HS-27A (cell line): Measurements from ENCODE around the gene MMP27.
A peak's percentile ranks its signal among the peaks of the same experiment; 100 is the strongest.

Source experiments
- DNase-seq: peaks from one replicate; pipeline ENCODE4 v3.0.0-alpha.2; 2012; ENCODE audit warnings: low read depth, missing footprints

MMP27 gene

DNA sequence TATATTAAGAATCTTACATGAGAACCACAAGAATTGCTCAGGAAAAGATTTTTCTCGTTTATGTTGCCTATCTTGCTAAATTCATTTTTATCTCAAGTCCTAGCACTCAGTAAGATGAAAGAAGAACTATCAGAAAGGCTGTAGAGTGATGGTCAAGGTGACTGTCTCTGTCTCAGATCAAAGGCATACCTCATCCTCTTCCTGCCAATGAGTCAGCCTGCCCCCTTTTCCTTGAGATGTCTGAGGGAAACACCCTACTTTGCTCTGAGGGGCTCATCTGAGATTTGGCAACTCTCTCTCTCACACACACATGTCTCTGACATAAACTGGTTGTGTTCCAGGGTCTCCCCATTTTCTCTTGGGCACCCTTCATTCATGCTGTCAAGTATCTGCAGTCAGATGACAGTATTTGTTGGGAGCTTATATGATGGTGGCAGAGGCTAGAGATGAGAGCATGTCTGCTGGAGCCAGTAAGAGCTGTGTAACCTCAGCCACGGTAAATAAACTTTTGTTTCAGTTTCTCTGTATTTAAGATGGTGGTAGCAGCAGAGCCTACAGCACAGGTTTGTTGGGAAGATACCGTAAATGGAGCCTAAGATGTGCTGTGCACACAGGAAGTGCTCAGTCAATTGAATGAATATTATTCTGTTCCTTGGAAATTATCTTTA lies 1.6 kb downstream of the MMP27 start:
- no peak for DNase-seq

DNA sequence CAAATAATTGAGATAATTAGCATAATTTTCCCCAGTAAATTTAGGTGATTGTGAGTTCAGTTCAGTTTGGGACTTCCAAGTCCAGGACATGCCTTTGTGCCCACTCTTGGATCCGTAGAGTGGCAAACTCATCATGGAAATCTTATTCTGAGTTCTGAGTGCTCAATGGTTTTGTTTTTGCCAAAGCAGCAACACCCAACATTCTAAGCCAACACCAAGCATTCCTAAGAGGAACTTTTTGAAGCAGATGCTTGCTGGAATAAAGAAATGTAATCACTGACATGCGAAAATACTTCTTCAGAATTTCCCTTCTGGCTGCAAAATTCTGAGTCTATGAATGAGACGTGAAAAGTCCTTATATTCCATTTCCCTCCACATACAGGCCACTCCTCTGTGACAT lies 10.4 kb downstream of the MMP27 start:
- DNase-seq, result no peak

DNA sequence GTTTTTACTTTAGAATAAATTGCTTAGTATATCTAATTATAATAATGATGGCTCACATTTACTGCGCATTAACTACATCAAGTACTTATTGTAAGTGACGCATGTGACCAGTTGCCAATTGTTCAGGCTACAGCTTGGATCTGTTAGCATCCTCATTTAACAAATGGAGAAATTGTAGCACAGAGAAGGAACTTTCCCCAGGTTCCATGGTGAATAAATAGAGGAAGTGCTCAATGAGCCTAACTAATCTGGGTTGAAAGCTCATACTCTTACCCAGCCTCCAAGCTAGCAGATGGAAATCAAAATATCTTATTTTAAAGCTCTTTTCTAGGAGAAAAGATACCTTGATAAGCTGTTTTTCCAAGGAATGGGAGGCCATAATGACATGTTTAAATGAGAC lies 19.8 kb downstream of the MMP27 start:
- DNase-seq, result no peak

DNA sequence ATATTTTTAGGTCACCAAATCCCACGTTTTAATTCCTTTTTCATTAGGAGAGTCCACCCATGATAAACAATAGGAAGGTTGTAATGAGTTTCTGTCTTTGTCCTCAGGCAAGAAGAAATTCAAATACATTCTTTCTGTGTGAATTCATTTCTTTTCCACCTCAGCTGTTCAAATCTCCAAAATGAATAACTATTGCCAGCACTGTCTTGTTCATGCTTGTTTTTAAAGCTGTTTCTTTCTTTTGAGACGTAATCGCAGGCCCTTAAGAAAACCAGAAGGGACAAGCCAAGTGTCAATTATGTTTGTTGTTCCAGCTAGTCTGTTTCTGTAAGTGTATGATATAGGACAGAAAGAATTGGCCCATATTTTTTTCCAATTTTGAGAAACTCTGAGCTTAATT lies 20.2 kb downstream of the MMP27 start:
- DNase-seq, result no peak

DNA sequence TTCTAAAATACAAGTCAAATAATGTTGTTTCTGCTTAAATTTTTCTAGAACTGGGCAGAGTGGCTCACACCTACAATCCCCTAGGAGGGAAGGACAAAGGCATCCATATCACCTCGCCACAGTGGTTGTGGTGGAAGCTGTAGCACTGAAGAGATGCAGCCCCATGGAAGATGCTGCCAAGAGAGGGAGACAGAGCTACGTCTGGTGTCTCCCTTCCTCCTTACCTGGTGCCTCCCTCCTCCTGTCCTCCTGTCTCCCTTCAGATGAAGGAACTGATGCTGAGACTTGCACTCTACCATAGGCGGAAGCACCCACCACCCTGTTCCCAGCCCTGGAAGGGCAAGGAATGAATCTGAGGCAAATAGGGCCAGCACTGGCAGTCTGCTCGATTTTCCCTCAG lies 22.3 kb downstream of the MMP27 start:
- no peak for DNase-seq

DNA sequence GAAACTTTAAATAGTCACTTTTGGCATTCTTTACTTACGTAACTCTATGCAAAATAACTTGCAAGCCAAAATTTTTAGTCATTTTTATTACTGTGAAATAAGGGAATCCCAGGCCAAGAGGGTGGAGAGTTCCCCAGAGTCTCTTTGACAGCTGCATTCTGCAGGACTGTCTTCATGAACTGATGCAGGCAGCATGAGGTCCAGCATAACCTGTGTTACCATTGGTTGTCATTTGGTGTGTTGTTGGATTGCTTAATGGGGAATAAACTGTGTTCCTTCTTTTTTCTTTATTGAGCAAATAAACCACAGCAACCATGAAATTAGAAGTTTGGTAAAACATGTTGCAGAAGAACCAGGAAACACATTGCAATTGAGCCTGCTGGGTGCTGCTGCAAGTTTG lies 24.6 kb downstream of the MMP27 start:
- no peak for DNase-seq

DNA sequence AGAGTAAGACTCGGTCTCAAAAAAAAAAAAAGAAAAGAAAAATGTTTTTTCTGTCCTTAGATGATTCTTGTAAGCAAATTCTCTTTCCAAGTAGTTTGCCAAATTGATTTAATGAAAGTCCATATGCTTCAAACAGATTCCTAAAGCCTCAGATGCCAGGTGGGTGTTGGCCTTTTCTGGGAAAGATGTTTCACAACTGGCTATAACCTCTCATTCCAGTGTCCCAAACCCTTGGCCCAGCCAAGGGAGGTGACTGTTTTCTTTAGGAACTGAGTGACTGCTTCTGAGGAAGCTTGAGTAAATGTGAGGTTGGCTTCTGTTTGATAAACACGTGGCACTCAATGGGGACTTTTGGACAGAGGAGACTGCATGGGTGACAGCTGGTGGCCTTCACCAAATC lies 27.5 kb downstream of the MMP27 start:
- no peak for DNase-seq

DNA sequence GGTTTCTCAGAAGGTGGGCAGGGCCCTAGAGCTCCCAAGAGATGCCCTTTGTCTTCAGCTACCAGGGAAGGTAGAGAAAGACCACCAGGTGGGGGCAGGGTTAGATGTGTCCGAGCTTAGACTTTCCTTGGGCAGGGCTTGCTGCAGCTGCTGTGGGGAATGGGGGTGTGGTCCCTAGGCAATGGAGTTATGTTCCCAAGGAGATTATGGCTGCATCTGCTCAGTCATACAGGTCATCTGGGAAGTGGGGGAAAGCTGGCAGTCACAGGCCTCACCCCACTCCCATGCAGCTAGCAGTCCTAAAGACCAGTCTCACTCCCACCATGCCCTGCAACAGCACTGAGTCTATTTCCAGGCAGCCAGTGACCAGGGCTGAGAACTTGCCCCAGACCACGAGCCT lies 29.5 kb downstream of the MMP27 start:
- no peak for DNase-seq

DNA sequence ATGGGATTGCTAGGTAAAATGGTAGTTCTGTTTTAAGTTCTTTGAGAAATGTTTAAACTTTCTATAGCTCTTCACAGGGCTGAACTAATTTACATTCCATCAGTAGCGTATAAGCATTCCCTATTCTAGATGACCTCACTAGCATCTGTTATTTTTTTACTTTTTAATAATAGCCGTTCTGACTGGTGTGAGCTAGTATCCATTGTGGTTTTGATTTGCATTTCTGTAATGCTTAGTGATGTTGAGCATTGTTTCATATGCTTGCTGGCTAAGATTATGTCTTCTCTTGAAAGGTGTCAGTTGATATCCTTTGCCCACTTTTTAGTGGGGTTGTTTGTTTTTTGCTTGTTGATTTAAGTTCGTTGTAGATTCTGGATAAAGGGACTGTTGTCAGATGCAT lies 35.9 kb downstream of the MMP27 start:
- DNase-seq, result no peak

DNA sequence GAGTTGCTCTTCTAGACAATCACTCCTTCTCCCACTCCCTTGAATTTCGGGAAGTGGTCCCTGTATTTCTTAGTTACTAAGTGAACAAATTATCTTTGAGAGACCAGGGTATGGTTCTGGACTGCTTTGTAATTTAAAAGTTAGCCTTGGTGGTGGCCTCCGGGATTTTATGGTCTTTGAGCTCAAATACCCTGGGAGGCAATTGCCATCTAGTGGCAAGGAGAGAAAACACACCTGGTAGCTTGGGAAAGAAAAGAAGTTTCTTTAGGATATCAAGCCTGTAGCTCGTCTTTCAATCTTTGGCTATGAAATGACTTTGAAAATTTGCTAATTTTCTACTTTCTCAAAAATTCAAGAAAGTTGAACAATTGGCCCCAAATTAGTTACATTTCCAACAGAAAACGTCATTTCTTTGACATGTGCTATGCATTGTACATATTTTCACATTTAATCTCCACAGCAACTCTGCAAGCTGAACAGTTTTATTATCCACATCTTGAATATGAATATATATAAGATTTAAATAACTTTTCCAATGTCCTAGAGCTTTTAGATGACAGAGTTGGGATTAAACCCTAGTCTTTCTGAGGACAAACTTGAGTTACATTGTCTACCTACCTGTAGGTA lies 39.1 kb downstream of the MMP27 start:
- DNase-seq, result peak; percentile 5

DNA sequence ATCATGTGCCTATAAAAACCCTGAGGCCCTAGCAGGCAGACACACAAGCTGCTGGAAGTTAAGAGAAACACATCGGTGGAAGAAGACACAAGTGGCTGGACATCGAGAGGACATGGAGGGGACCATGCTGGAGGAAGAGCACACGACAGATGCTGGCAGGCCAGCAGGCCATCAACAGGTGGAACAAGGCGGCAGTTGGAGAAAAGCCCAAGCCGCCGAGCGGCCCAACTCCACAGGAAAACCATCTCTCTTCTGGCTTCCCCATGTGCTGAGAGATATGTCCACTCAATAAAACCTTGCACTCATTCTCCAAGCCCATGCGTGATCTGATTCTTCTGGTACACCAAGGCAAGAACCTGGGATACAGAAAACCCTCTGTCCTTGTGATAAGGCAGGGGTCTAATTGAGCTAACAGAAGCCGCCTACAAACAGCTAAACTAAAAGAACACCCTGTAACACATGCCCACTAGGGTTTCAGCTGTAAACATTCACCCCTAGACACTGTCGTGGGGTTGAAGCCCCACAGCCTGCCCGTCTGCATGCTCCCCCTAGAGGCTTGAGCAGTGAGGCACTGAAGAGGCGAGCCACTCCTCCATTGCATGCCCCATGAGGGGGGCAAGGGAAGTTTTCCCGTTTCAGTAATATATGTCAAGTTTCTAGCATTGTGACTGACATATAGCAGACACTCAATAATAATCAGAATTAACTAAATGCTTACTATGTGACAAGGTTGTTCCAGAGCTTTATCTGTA lies 41.4 kb downstream of the MMP27 start:
- no peak for DNase-seq

DNA sequence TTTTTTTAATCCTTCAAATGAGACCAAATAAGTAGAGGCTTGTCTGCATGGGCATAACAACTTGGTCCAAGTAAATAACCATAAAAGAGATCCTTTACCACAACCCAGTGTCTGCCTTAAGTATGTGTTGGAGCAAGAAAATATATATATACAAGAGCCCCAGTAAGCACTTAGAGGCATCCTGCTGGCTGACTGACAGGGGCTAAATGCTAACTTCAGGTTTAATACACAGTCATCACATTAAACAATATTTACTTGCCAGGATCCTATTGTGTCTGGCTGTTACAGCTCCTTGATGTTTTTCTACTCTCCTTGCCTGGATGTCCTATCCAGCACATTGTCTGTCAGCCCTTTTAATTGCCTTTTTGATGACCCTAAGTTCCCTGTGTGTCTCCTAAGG lies 43.0 kb downstream of the MMP27 start:
- no peak for DNase-seq

DNA sequence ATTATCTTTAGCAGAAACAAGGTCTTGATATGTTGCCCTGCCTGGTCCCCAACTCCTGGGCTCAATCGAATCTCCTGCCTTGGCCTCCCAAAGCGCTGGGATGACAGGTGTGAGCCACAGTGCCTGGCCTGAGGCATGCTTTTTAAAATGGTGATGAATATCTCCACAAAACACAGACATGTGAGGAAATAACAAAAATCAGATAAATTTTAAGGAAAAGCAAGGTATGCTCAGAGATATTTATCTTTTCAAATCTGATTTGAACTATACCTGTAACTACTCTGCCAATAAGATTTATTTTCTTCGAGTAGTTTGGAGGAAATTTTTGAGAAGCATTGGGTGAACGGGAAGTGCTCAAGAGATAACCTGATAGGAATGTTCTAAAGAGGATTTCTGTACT lies 44.5 kb downstream of the MMP27 start:
- no peak for DNase-seq

DNA sequence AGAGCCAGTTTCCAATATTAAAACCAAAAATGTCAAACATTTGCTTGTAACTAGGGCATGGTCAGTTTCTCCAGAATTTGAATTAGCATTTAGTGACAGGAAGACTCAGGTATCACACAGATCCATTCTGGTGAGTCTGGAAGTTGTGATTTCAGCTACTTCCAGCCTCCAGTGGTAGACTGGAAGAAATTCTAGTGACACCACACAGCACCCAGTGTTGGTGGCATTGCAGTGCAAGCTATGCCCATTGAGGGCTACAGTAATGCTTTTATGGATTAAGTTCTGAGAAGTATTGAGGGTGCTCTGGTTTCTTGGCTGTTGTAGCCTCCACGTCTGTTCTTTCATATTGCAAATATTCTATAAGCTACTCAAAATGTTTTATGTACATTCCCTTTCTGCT lies 49.0 kb downstream of the MMP27 start:
- no peak for DNase-seq

DNA sequence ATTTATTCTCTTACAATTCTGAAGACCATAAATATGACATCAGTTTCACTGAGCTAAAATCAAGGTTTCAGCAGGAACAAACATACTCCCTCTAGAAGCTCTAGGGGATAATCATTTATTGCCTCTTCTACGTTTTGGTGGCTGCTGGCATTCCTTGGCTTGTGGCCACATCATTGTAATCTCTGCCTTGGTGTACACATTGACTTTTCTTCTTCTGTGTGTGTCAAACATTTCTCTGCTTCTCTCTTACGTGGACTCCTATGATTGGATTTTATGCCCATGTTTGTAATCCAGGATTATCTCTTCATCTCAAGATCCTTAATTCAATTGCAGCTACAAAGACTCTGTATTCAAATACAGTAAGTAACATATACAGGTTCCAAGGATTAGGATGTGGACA lies 50.0 kb downstream of the MMP27 start:
- DNase-seq, result no peak

DNA sequence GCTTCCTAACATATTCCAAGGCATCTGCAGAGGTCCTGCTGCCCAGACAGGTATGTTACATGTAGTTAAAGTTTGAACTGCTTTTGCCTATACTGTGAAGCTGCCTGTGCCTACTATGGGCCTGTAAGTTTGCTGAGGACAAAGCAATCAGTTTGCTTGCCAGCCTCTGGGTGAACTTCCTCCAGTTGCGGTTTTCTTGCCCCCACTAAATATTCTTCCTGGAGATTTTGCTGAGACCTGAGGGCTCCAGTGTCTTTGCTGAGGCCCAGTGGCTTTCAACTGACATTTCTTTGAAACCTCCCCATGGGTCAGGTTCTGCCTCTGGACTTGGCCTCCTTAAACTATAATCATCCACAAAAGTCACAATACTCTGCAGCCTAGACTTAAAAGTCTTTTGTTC lies 50.8 kb downstream of the MMP27 start:
- no peak for DNase-seq

DNA sequence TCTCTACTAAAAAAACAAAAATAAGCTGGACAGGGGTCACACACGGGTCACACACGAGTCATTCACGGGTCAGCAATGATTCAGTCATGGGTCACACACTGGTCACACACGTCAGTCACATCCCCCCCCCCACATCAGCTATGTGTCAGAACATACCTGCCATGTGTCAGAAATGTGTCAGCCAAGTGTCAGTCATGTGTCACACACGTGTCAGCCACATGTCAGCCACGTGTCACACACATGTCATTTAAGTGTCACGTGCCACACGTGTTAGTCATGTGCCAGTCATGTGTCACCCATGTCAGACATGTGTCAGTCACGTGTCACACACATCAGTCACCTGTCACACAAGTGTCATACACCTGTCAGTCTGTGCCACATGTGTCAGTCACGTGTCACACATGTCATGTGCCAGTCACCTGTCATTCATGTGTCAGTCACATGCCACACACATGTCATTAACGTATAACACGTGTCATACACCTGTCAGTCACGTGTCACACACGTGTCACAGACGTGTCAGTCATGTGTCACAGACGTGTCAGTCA lies 51.8 kb downstream of the MMP27 start:
- DNase-seq, result no peak

DNA sequence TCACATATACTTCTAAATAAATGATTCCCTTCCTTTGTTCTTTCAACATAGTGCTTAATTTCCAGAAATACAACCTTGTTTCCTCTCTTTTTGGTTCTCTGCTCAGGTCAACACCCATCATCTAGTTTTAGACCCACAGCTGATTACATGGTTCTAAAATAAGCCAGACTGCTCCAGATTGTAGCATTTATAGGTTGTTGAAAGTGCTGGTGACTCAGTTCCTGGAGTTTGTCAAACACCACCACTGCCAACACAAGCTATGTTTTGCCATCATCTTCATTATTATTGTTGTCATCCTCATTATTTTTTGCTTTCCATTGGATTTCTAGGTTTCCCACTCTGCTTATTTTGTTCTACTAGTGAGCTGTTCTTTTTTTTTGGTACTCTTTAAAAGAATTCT lies 58.1 kb downstream of the MMP27 start:
- DNase-seq, result no peak

DNA sequence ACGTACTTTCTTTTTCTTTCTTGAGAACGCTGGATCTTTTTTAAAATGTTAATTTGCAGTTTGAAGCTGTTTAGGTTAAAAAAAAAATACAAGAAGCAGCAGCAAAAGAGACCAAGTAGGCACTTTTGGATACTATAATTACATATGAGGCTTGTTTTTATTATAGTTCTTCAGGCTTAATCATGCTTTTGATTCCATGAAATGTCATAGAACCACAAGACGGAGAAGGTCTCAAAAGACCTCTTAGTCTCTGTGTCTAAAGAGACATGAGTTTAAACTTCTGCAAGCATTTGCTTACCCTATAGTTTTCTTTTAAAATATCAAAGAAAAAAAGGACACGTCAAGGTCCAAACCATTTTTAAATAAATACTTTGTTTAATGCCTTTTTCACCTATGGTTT lies 61.6 kb downstream of the MMP27 start:
- no peak for DNase-seq
